ENCODE results near the gene ZBTB25.

Gene ZBTB25

DNA sequence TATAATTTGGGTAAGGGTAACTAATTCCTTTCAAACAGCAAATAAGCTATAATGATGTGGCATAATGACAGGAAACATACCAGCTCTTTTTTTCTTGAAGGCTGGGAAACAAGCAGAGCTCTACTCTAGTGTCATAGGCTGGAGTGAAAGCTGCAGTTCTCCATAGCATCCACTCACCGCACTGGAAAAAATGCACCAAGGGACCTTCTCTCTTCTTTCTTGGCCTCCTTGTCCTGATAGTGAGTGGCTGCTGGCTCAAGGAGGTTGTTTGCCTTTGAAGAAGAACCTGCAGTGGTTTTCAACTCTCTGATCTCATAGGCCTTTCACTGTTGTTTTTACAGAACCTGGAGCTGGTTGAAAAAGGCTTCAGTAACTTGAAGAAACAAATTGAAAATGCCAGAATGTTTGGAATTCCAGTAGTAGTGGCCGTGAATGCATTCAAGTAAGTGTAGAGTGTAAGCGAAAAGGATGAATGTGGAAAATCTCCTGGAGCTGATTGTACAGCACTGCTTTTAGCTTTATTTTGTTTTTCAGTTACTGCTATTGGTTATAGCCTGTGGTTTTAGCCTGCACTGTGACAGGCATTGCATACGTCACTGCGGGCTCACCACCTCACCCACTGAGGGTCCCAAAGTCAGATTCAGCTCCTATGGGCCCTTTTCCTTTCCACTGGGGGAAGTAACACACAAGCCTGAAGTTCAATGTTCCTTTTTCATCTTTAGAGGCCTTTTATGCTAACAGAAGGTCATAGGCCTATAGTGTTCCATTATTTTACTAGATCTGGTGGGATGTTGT lies 55.6 kb downstream of the ZBTB25 start:
- in situ Hi-C loops (cut with MboI; ENCODE audit: low pct_unique_long_range_greater_than_20kb, low sequenced_read_pairs) = no loop called here
- DNase-seq = no peak

DNA sequence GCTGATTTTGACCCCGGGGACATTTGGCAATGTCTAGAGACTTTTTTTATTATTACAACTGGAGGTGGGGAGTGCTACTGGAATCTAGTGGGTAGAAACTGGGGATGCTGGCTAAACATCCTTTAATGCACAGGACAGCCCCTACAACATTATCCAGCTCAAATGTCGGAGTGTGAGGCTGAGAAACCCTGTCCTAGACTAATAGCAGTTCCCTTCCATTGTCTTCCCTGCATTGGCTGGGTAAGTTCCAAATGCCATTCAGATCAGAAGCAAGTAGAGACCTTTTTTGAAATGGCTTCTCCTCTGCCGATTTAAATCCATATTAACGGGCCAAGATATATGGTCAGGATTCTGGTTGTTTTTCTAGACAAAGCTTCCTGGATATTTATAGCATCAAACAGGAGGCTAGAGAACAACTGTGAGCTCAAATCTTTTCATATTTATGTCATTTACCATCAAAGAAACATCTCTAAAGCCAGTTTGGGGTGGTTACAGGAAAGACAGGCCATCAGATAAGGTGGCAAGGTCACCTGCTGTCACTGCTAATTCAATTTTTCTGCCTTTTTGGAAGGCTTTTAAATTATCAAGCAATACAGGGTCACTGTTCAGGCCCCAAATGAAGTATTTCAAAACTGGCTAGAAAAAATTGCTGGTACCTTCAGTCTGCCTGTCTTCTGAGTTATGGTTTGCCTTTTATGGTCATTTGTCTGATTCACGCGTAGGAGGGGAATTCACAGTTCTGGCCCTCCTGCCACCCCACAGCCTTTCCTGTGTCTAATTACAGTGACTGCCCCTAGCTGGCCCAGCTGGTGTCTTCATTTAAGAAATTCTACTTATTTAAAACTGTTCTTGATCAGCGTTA lies 58.4 kb downstream of the ZBTB25 start:
- DNase-seq = no peak
- in situ Hi-C loops (cut with MboI; ENCODE audit: low pct_unique_long_range_greater_than_20kb, low sequenced_read_pairs) = no loop called here

GRCh38 chr14:64444140-64444539 lies 59.5 kb downstream of the ZBTB25 start:
- no peak for DNase-seq
- in situ Hi-C loops (cut with MboI; ENCODE audit: low pct_unique_long_range_greater_than_20kb, low sequenced_read_pairs) = no loop called here

GRCh38 chr14:64442300-64442988 lies 61.2 kb downstream of the ZBTB25 start:
- no peak for DNase-seq
- in situ Hi-C loops (cut with MboI; ENCODE audit: low pct_unique_long_range_greater_than_20kb, low sequenced_read_pairs) = no loop called here

GRCh38 chr14:64440494-64440893 lies 63.1 kb downstream of the ZBTB25 start:
- in situ Hi-C loops (cut with MboI; ENCODE audit: low pct_unique_long_range_greater_than_20kb, low sequenced_read_pairs) = no loop called here
- no peak for DNase-seq

DNA sequence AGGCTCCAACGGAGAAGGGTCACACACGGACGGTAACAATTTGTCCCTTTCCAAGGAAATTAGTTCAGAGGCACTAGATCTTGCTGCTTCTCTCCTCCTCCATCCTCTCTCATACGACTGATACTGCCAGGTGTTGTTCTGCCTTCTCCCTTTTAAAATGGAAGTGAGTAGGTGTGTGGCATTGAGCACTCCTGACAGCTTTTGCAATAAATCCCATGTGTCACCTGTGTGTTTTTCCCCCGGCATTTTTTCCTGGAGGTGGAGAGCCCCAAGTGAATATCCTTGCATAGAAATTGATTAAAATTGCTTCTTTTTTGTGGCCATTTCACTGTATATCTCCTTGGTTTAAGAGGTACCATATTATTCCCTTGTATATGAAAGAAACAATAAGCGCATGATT lies 64.5 kb downstream of the ZBTB25 start:
- in situ Hi-C loops (cut with MboI; ENCODE audit: low pct_unique_long_range_greater_than_20kb, low sequenced_read_pairs) = no loop called here

GRCh38 chr14:64438181-64438841 lies 65.3 kb downstream of the ZBTB25 start:
- in situ Hi-C loops (cut with MboI; ENCODE audit: low pct_unique_long_range_greater_than_20kb, low sequenced_read_pairs) = no loop called here
- DNase-seq = no peak

More for the DNA sequence above, 64.5 kb downstream of the ZBTB25 start:
- DNase-seq = no peak

DNA sequence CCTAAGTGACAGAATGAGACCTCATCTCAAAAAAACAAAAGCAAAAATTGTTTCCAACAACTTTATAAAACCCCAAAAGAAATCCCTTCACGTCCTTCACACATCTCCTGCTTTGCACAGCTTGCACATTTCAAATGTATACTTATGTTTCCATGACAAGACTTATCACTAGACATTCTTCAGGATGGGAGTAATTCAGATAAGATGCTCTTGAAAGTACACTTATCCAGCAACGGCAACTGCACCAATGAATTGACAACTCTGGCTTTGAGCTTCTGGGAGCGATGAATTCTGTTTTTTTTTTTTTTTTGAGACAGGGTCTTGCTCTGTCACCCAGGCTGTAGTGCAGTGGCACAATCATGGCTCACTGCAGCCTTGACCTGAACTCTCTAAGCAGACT lies 69.1 kb downstream of the ZBTB25 start:
- DNase-seq = no peak
- in situ Hi-C loops (cut with MboI; ENCODE audit: low pct_unique_long_range_greater_than_20kb, low sequenced_read_pairs) = no loop called here

- no peak for DNase-seq
- in situ Hi-C loops (cut with MboI; ENCODE audit: low pct_unique_long_range_greater_than_20kb, low sequenced_read_pairs) = no loop called here
Measured at GRCh38 chr14:64423987-64424386, 79.7 kb downstream of the ZBTB25 start.

GRCh38 chr14:64422756-64423155 lies 80.9 kb downstream of the ZBTB25 start:
- DNase-seq = no peak
- in situ Hi-C loops (cut with MboI; ENCODE audit: low pct_unique_long_range_greater_than_20kb, low sequenced_read_pairs) = no loop called here

- in situ Hi-C loops (cut with MboI; ENCODE audit: low pct_unique_long_range_greater_than_20kb, low sequenced_read_pairs) = no loop called here
Measured at GRCh38 chr14:64422005-64422404, 81.6 kb downstream of the ZBTB25 start.

DNA sequence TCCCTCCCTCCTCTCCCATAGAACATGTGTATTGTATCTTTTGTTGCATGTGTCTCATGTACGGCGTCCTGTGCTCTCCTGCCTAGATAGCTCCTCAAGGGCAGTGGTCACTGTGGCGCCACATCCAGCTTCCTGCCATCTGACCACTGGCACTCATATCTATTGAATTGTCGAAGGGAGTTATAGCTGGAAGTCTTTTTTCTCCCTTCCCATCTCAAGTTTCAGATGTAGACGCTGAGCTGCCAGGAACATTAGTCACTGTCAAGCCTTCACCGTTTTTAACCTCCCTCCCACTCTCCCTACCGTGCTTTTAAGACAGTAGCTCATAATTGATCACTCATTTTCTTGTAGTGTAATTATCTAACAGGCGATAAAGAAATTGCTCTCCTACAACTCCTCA lies 82.5 kb downstream of the ZBTB25 start:
- DNase-seq = no peak
- in situ Hi-C loops (cut with MboI; ENCODE audit: low pct_unique_long_range_greater_than_20kb, low sequenced_read_pairs) = no loop called here

More at GRCh38 chr14:64422005-64422404, 81.6 kb downstream of the ZBTB25 start:
- DNase-seq = no peak

- in situ Hi-C loops (cut with MboI; ENCODE audit: low pct_unique_long_range_greater_than_20kb, low sequenced_read_pairs) = no loop called here
- no peak for DNase-seq
Measured at GRCh38 chr14:64419003-64419402, 84.6 kb downstream of the ZBTB25 start.

GRCh38 chr14:64417771-64418125 lies 85.9 kb downstream of the ZBTB25 start:
- DNase-seq = no peak
- in situ Hi-C loops (cut with MboI; ENCODE audit: low pct_unique_long_range_greater_than_20kb, low sequenced_read_pairs) = no loop called here

DNA sequence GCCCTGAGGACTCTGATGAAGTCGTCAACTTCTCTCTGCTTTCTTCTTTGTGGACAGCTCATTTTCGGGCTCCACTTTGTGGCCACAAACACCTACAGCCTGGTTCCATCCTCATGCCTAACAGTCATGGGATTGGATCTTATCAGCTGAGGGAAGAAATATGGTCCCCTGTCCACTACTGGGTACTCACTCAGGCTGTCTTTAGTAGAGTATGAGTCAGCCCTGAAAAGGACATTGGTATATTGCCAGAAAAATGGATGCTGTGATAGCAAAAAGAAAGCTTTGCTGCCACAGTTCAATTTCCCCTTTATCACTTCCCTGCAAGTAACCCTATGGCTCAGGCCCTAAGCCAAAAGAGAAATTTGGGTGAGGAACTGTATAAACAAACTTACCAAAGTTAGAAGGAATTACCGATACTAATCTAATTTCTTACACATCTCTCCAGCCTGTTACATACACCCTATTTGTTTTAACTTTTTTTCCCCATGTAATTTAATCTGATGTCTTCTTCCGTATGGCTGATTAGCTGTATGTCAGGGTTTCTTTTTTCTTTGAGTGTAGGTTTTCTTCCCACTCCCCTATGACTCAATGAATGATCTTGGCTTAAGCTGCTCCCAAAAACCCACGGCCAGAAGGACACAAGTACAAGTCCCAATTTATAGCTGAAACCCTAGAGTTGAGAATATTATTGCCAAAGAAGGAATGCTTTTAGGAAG lies 86.4 kb downstream of the ZBTB25 start:
- DNase-seq = no peak
- in situ Hi-C loops (cut with MboI; ENCODE audit: low pct_unique_long_range_greater_than_20kb, low sequenced_read_pairs) = no loop called here

DNA sequence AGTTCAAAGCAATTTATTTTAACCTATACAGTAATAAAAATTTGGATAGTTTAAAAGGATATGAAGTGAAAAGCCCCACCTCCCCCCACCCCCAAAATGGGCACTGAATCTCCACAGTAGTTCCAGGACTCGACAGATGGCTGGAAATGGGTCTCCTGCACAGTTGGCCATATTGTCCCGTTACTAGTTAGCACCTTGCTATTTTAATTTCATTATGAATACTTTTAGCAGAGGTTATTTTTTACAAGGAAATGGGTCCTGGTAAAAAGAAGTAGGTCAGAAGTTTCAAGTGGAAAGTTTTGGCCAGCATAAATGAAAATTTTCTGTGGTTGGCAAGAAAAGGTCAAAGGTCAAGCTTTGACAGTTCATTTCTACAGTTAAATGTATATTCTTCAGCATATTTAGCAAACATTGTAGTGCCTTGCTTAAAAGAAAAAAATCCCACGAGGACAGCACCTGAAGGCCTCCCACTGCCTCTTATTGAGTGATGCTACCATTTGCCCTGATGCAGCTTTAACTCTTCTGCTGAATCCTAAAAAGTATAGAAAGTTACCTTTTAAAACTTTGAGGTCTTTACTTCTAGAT lies 87.2 kb downstream of the ZBTB25 start:
- in situ Hi-C loops (cut with MboI; ENCODE audit: low pct_unique_long_range_greater_than_20kb, low sequenced_read_pairs) = no loop called here
- DNase-seq = no peak

- no peak for DNase-seq
Measured at GRCh38 chr14:64412237-64412636, 91.4 kb downstream of the ZBTB25 start.

GRCh38 chr14:64411001-64411400 lies 92.6 kb downstream of the ZBTB25 start:
- no peak for DNase-seq
- in situ Hi-C loops (cut with MboI; ENCODE audit: low pct_unique_long_range_greater_than_20kb, low sequenced_read_pairs) = no loop called here

More at GRCh38 chr14:64412237-64412636, 91.4 kb downstream of the ZBTB25 start:
- in situ Hi-C loops (cut with MboI; ENCODE audit: low pct_unique_long_range_greater_than_20kb, low sequenced_read_pairs) = no loop called here

Measured in KBM-7 (cell line).